Limb (tissue), 2 donors: ENCODE measurements around the gene PDHX.
A peak's percentile ranks its signal among the peaks of the same experiment; 100 is the strongest.

Experiments used
- DNase-seq, 2 donors: peaks; one replicate each; pipeline ENCODE4 v3.0.0-alpha.2; 2016; ENCODE audit errors: extremely low spot score in 2 of 2

The PDHX gene

DNA sequence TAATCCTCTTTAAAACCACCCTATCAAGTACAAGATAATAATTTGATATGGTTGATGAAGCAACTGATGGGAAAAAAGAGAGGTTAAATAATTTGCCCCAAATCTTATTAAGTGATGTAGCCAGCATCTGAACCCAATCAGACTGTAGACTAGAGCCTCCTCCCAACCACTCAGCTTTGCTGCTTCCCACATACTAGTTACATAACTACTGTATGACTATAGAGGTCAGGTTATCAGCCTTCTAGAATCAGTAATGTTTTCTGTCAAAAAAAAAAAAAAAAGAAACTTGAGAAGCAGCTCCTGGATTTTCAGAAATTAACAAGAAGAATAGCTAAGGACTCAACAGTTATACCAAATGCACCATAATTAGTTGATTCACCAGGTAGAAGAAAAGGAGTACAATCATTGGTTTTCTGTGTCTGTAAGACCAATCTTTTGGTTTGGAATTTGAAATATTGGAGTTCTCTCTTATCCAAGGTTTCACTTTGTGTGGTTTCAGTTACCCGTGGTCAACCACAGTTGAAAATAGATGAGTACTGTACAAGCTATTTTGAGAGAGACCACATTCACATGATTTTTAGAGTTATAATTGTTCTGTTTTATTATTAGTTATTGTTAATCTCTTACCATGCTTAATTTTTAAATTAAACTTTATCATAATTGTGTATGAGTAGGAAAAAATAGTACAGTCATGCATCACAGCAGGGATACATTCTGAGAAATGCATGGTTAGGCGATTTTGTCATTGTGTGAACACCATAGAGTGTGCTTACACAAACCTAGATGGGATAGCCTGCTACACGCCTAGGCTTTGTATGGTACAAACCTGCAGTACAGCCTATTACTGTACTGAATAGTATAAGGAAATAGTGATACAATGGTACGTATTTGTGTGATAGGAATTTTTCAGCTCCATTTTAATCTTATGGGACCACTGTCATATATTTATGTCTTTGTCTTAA, 72.2 kb downstream of the PDHX start:
- no peak for DNase-seq

DNA sequence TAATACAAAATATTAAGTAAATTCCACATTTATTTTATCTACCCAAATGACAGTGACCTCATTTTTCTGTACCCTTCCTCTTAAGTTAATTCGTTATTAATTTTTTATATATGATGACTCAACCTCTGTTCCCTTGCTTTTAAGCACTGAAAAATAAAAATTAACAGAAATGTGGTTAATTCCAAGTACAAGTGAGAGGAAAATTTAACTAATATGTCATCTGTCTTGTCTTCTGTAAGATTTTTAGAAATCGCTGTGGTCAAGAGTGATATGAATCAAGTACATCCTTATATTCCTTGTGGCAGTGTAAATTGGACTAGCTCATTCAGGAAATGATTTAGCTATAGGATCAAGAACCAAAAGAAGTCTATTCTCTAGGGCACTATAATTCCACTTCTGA, 74.5 kb downstream of the PDHX start:
- no peak for DNase-seq

DNA sequence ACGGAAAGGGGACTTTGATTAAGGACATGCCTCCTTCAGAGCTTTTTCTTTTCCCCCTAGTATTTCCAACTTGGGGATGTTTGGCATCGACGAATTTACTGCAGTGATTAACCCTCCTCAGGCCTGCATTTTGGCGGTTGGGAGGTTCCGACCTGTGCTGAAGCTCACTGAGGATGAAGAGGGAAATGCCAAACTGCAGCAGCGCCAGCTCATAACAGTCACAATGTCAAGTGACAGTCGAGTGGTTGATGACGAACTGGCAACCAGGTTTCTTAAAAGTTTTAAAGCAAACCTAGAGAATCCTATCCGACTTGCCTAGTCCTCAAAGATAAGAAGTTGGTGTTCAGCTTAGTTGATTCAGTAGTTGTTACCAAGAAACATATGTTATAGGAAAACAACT, 78.4 kb downstream of the PDHX start:
- DNase-seq, result no peak

DNA sequence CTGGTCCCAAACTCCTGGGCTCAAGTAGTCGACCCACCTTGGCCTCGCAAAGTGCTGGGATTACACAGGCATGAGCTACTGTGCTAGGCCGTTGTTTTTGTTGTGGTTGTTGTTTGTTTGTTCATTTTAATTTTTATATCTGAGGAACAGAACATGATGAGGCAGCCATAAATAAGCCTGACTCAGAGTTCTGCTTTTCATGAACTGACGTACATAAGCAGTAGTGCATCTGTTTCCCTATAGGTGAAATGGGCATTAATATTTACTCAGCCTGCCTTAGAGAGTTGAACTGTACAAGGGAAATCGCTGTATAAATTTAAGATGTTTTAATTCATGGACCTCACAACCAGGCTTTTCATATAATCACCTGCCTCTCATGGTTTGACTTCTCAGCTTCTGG, 80.5 kb downstream of the PDHX start:
- no peak for DNase-seq

DNA sequence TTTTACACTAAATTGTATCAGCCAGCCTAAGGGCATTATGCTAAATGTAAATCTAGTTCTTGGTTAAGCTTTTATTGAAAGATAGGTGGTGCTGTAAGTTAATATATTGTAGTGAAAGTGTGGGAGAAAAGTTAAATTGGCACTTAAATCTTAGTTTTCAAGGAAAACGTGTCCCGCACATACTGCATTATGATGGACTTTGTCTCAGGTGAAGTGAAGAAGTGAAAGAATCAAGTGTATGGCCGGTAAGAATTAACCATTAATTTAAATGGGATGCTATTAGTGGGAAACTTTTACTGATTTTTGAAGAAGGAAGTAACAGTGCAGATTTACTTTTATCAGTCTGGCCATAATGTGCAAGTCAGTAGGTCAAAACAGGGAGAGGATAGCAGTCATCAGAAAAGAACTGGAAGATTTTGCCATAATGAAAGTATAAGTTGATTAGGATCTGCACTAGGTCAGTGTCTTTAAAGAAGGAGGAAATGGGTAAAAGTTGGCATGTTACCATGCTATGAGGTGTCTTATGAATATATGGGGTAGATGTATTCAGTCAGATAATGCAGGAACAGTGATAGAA, 81.6 kb downstream of the PDHX start:
- DNase-seq, result peak in 1 of 2 donors; percentile 67

DNA sequence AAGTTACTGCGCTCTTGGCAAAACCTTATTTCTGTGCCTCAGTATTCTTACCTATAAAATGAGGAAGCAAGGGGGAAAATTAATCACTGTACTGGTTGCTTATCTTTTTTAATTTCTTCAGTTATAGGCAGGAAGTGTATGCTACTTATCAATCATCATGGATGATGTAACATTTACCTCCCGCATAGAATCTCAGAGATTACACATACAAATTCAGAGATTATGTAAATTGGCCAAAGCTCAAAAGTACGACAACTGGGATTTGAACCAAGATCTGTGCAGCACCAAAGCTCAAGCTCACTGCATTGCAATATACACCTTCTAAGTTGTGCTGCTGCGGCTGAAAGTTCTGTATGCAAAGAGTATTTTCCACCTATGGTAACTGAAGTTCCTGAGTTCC, 83.0 kb downstream of the PDHX start:
- no peak for DNase-seq

DNA sequence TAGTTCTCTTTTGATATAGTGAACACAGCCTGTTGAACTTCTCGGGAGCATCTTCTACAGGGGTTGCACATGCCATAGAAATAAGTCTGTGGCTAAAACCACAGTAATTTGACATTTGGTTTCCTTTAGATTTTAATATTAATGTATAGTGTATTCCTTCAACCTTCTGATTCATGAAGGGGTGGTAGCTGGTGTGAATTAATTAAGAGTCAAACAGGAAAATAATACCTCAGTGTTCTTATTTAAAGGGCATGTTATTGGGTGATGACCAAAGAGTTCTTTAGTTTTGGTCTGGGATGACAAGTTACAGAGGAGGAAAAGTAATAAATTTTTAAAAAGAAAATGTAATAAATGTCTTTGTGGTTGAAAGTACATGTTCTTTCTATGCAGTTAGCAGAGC, 86.8 kb downstream of the PDHX start:
- no peak for DNase-seq

DNA sequence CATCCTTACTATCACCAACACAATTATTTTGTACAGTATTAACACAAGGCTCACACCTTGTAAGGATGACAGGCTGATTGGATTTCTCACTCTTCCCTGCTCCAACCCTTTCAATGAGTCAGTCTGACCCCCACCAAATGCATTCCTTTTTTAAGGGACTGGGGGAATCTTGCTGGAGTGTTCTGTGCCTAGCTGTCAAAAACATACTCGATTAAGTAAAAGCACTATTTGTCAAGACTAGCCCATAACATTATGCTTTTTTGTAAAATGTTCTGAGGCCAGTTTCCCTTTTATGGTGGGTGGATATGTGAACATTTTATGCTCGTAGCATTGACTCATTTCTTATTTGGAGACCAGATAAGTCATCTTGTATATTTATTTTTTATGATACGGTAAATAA, 87.2 kb downstream of the PDHX start:
- no peak for DNase-seq

DNA sequence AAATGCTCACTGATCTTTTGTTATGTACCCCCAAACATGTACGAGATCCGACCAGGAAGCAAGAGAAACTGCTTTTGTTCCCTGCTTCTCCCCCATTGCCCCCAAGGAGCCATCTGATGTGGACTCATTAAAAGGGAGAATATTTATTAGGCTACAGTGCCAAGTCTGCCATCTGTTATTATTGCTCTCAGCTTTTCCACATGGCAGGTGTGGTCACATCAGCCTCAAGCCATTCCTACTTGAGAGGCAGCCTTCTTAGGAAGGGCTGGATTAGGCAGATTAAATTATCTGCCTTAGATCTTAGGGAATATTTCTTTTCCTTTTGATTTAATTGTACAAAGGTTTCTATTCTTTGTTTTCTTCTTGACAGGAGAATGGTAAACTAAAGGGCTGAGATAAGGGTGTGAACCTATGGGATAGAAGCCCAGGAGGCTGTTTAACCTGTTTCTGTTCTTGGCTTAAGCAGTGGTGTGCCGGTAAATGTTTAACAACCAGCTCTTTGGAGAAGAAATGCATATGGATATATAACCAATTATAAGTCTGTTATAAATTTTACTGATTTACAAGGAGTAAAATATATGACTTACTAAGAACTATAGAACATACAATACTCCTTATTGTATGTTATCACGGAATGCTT, 88.8 kb downstream of the PDHX start:
- no peak for DNase-seq

DNA sequence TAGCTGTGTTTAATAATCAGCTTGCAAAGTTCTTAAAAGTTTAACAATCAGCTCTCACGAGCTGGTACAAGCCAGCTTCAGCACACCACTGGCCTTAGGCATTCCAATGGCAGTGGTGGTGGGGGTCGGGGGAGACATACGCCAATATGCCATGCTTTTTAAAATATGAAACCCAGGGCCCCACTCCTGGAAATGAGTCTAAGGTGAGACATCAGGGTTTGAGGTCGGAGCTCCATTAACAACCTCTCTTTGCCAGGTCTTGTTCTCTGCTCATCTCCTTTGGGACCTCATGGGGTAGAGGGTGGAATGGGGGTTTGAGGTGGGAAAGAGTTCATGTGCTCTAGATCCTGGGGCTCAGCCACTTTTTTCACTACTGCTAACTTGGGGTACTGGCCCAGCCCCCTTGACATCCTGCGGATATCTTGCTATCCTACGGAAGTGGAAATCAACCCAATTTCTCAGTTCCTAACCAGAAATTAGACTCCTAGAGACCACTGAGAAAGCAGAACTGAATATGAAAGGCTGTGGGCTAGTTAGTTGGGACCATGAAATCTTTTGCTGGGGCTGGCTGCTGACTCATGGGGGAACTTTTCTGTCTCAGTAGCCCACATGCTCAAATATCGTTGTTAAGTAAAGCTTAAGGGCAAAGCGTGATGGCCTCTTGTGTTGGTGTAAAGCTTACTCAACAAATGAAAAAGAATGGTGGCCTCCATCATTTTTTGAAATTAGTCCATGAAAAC, 90.1 kb downstream of the PDHX start:
- DNase-seq, result no peak

DNA sequence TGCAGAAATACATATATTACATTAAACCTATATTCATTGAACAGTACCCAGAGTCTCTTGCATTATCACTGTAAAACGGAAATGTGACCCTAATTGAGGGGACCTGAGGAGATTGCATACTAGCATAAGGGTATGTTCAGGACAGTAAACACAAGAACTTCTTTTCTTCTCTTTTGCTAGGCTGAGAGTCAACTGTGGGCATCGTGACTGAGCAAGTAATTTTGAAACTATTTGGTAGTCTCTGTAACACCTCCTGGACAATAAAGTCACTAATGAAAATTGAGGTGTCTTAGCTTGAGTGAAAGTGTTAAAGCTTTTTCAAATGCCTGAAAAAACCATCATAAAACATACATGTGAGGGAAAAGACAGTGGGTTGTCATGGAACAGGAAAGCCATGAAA, 90.9 kb downstream of the PDHX start:
- no peak for DNase-seq

DNA sequence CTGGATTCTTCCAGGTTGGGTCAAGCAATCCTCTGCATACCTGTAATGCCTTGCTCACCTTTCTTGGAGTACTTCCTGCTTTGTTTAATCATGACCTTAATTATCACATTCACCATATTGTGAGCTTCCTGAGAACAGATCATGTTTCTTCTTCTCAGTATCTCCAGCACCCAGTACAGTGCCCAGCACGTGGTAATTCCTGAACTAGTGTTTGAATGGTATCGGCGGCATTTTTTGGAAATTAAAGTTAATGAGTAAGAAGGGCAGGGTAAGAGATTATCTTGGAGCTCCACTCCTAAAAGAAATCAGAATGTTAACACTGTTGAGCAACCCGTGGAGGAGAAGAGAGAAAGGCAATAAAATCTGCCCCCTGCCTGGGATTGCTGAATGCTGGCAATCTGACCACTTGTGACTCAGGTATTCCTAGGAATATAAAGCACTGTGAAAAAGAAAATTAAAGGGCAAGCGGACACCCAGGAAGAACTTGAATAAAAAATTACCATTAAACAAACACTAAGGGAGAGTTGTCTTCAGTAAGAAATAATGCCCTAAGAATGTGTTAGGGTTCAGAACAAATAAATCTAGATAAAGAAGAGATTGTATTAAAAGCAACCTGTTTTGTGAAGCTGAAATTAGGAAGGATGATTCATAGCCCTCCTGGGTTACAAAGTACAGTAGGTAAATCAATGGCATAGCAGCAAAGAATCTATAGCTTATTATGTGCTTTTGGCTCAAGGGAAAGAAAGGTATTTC, 92.9 kb downstream of the PDHX start:
- DNase-seq, result no peak

DNA sequence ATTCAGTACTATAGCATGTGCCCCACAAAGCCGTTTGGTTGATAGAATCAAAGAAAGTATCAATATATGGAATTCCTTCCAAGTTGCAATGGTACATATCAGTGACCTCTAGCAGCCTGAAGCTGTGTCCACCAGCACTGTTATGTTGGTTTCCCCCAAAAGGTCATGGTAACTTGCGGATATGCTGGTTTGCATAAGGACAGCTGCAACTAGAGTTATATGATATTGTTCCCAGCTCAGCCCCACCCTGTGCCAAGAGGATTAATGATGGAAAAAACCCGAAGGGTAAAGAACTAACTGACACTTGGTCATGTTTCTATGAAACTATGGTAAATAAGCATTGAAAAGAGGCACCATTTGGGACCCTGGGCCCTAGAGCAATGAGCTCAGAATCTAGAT, 93.5 kb downstream of the PDHX start:
- peak in 1 of 2 donors; percentile 57 for DNase-seq

DNA sequence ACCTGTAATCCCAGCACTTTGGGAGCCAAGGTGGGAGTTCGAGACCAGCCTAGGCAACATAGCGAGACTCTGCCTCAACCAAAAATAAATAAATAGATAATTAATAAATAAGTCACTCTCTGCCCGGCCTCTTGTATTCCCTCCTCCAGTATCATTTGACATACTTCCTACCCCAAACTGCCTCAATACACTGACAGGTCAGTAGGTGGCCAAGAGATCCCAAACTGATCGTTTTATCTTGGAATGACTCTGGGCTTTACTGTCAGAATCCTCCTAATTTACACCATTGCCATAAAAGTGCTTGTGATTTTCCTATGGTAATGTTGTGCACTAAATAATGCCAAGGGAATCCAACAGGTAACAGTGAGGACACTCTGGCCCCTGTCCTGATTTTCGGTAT, 94.2 kb downstream of the PDHX start:
- no peak for DNase-seq

DNA sequence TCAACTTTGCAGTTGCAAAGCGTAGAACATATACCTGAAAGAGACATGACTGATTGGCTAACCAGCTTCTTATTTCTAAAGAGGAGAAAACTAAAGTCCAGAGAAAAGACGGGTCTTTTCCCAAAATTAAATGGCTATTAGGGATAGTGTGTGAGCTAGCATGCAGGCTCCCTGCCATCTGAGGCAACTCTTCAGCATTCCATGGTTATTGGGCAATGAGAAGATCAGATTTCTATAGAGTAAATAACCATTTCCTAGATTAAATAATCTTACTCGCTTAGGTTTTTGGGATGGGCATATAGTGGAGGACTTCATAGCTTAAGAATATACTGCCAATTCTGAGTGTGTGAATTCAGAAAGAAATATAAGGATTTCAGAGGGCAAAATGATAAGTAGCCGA, 95.0 kb downstream of the PDHX start:
- DNase-seq, result no peak

DNA sequence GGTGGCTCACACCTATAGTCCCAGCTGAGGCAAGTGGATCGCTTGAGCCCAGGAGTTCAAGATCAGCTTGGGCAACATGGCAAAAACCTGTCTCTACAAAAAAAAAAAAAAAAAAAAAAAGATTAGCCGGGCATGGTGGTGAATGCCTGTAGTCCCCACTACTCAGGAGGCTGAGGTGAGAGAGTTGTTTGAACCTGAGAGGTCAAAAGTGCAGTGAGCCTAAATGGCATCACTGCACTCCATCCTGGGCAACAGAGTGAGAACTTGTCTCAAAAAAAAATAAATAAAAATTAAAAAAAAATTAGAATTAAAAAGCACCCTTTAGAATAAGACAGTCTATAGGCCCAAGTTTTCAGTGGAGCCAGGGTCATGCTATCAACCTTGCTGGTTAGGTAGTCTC, 95.5 kb downstream of the PDHX start:
- DNase-seq, result no peak

DNA sequence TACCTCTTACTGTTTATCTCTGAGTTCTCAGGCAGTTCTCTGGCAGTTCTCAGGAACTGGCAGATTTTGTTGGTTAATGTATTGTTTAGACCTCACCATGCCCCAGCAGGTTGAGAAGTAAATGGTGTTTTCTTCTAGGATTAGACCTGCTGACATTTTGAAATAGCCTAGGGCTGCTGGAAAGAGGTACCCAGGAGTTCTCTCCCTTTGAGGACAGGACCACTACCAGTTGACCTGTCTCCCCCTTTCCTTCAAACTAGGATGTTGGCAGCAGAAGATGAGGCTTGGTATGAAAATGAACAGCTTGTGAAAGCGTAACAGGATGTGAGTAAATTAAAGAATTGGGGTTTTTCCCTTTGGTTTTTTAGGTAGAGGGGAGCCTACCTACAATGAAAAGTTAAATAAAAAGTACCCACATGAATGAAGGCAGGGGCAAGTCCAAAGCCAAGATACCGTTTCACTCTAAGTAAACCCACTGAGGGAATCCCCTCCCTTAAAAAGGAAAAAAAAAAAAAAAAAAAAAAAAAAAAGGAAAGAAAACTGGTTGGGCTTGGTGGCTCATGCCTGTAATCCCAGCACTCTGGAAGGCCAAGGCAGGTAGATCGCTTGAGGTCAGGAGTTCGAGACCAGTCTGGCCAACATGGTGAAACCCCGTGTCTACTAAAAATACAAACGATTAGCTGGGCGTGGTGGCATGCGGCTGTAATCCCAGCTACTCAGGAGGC, 96.2 kb downstream of the PDHX start:
- DNase-seq, result no peak

DNA sequence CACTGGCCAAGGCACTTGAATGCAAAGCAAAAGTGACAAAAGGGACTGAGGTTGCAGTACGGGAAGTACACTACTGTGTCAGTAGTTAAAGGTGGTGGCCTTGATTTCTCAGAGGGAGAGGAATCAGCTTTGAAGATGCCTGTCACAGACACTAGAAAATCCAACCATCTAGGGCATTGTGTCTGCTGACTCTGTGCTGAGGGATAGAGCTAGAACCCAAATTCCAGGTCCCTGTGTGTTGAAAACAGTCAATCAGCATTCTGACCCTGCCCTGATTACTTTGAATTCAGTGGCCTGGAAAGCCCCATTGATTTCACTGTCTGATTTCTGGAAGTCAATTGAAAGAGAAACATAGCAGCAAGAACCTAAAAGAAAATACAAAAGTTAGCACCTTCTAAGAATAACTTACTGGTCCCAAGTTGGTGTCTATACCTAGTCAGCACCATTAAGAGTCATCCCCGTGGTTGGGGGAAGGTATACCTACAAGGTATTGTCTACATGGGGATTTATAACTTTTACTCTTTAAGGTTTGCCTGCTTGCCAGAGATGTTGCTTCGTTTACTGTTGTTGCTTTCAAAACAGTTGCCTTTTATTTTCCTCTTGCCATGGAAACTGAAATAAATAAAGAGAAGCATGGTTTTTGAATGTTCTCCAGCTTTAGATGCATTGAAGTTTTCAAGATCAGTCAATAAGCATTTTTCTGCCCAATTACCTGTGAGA, 97.3 kb downstream of the PDHX start:
- peak in 1 of 2 donors; percentile 32 for DNase-seq

DNA sequence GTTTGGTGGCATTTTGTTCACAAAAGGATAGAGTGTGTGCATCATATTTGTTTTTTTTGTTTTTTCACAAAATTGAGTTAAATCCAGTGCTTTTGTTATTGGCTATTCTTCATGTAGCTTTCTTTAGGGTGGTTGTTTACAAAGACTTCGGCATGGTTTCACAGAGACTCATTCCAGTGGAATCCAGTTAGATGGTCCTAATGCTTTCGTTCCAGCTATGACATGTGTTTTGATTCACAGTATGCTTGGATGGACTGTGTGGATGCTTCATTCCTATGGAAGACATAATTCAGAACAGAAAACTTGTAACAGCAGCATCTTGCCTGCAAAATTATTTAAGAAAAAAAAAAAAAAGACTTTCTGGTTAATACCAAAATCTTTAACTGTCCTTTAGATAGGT, 97.9 kb downstream of the PDHX start:
- peak in 1 of 2 donors; percentile 47 for DNase-seq
